Measurements from ENCODE around the gene SMC4. TPM values are rescaled to one million over a fixed set of nuclear protein-coding genes. Genes with fewer than 3 reads are reported as not detected.

SMC4 gene
- total RNA-seq, 2 donors from 2014 or later: 43.1 to 134 TPM

DNA sequence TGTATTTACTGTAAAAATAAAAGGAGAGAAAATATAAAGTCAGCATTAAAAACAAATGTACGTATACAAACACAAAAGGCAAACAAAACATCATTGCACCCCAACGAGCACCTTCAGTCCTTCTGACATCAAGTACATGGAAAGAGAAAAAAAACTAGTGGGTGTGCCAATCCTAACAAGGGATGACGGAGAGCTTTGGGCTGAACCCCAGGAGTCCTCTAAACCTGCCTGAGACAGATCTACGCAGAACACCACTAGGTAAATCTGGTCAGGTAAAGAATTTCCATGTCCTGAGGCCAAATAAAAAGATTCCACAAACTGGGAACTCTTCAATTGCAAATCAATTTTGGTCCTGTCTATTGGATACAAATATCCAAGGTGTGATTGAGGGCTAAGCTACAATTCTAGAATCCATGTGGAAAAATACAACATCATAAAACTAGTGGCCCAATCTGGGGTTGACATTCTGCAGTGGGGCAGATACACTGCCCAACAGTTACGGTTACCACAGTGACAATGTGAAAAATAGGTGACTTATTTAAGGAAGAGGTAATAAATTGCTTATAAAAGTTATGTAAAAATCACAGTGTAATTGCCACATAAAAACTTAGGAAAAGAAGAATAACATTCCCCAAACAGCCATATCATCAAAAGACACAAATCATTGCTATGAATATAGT is 14.7 kb upstream of the SMC4 start:
- no peak for DNase-seq
- intact Hi-C loops (cut with DNase I): no loop called here
- TF ChIP-seq, protein P1, sequence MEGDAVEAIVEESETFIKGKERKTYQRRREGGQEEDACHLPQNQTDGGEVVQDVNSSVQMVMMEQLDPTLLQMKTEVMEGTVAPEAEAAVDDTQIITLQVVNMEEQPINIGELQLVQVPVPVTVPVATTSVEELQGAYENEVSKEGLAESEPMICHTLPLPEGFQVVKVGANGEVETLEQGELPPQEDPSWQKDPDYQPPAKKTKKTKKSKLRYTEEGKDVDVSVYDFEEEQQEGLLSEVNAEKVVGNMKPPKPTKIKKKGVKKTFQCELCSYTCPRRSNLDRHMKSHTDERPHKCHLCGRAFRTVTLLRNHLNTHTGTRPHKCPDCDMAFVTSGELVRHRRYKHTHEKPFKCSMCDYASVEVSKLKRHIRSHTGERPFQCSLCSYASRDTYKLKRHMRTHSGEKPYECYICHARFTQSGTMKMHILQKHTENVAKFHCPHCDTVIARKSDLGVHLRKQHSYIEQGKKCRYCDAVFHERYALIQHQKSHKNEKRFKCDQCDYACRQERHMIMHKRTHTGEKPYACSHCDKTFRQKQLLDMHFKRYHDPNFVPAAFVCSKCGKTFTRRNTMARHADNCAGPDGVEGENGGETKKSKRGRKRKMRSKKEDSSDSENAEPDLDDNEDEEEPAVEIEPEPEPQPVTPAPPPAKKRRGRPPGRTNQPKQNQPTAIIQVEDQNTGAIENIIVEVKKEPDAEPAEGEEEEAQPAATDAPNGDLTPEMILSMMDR (IDR thresholded peaks at IDR 0.05): no peak
- Histone ChIP-seq H3K27me3 (no peaks in the 10 kb centered on the region), H3K36me3 (no peaks in the 10 kb centered on the region), H3K4me1 (no peaks in the 10 kb centered on the region), H3K9me3 (no peaks in the 10 kb centered on the region), H3K4me3 (no peak overlapping the region), H3K27ac (no peak overlapping the region), H3K9ac (ENCODE audit: low read depth in 2 of 2, low read length in 2 of 2) (no peak overlapping the region)

DNA sequence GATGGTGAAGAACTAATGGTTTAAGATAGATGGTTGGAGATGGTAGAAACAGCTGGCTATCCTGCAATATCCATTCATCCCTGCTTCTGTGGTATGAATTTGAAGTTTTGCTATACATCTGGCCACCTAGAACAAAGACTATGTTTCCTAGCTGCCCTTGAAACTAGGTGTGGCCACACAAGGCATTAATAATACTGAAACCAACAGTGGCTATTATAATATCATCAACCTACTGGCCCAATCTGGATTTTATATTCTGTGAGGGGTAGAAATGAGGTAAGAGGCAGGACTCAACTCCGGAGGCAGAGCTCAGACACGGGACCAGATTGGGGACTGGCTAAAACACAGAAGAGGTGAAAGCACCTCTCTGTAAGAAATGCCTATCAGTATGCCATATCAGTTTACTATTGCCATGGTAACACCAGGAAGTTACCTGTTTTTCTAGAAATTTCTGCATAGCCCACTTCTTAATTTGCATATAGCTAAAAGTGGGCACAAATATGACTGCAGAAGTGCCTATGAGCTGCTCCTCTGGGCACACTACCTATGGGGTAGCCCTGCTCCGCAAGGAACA is 8.8 kb upstream of the SMC4 start:
- no peak overlapping the region for H3K9ac ChIP-seq (ENCODE audit: low read depth in 2 of 2, low read length in 2 of 2)
- no peaks in the 10 kb centered on the region for H3K36me3 ChIP-seq
- H3K4me3 ChIP-seq: no peak overlapping the region
- H3K4me1 ChIP-seq: no peaks in the 10 kb centered on the region
- no peak overlapping the region for H3K27ac ChIP-seq
- H3K9me3 ChIP-seq: no peaks in the 10 kb centered on the region
- no peak for DNase-seq
- intact Hi-C loops (cut with DNase I): no loop called here
- no peaks in the 10 kb centered on the region for H3K27me3 ChIP-seq
- TF ChIP-seq, protein P1 (IDR thresholded peaks at IDR 0.05): no peak

DNA sequence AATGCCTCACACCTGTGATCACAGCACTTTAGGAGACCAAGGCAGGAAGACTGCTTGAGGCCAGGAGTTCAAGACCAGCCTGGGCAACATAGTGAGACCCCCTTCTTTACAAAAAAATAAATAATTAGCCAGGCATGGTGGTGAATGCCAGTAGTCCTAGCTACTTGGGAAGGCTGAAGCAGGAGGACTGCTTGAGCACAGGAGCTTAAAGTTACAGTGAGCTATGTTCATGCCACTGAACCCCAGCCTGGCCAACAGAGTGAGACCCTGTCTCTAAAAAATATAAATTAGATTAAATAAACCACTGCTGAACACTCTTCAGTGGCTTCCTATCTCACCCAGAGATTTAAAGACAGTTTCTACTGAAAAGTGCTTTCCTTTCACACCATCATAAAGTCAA is 6.7 kb upstream of the SMC4 start:
- Histone ChIP-seq H3K9ac (ENCODE audit: low read depth in 2 of 2, low read length in 2 of 2) (no peak overlapping the region), H3K27me3 (no peaks in the 10 kb centered on the region), H3K4me3 (no peak overlapping the region), H3K9me3 (no peaks in the 10 kb centered on the region), H3K36me3 (no peaks in the 10 kb centered on the region), H3K4me1 (no peaks in the 10 kb centered on the region), H3K27ac (no peak overlapping the region)
- DNase-seq: no peak
- TF ChIP-seq, protein P1 (IDR thresholded peaks at IDR 0.05): no peak
- intact Hi-C loops (cut with DNase I): no loop called here

DNA sequence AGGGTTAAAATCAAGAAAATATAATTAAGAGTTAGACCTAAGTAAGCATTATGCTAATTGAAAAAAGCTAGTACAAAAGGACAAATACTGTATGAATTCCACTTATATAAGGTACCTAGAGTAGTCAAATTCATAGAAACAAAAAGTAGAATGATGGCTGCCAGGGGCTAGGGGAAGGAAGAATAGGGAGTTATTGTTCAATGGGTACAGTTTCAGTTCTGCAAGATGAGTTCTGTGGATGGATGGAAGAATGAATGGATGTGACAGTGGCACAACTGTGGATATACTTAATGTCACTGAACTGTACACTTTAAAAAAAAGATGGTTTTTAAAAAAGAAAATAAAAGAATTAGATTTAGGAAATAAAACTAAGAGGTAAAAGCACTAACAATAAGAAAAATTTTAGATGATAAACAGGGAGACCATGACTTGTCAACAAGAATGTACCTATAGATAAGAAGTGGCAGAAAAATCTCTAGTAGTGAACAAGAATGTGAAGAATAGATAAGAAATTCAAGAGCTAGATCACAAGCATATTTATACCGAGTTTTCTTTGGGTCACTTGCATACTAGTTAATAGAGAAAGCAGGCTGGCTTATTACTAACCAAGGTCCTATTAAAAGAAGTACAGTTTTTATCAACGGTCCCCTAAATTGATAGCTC is 6.0 kb upstream of the SMC4 start:
- TF ChIP-seq, protein P1 (IDR thresholded peaks at IDR 0.05): no peak
- H3K9me3 ChIP-seq: no peaks in the 10 kb centered on the region
- no peak overlapping the region for H3K9ac ChIP-seq (ENCODE audit: low read depth in 2 of 2, low read length in 2 of 2)
- no peak for DNase-seq
- H3K4me3 ChIP-seq: no peak overlapping the region
- H3K4me1 ChIP-seq: no peaks in the 10 kb centered on the region
- intact Hi-C loops (cut with DNase I): no loop called here
- no peaks in the 10 kb centered on the region for H3K36me3 ChIP-seq
- H3K27ac ChIP-seq: no peak overlapping the region
- H3K27me3 ChIP-seq: no peaks in the 10 kb centered on the region

DNA sequence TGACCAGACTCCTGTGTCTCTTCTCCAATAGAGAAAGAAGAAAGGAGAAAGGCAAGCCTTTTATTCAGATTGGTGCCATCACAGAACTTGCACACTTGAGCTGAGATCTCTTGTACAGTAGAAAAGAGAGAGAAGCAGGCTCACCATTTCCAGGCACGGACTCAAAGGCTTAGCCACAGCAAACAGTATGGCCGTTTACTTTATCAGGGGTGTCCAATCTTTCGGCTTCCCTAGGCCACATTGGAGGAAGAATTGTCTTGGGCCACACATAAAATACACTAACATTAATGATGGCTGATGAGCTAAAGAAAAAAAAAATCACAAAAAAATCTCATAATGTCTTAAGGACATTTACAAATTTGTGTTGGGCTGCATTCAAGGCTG is 5.4 kb upstream of the SMC4 start:
- Histone ChIP-seq H3K27ac (no peak overlapping the region), H3K36me3 (no peaks in the 10 kb centered on the region), H3K9ac (ENCODE audit: low read depth in 2 of 2, low read length in 2 of 2) (no peak overlapping the region), H3K4me3 (no peak overlapping the region), H3K27me3 (no peaks in the 10 kb centered on the region), H3K9me3 (no peaks in the 10 kb centered on the region), H3K4me1 (no peaks in the 10 kb centered on the region)
- intact Hi-C loops (cut with DNase I): no loop called here
- TF ChIP-seq, protein P1 (IDR thresholded peaks at IDR 0.05): no peak
- no peak for DNase-seq
